Endothelial cell (in vitro differentiated cells): ENCODE measurements around the gene CACNA1D. TPM values are rescaled to one million over a fixed set of nuclear protein-coding genes. Genes with fewer than 3 reads are reported as not detected.

Source experiments
- DNase-seq: peaks from one replicate; pipeline ENCODE4 v3.0.0; 2021; ENCODE audit warnings: low spot score
- H3K27ac Mint-ChIP-seq: one replicate; pipeline ENCODE4 v1.8.0; 2021; ENCODE audit warnings: mixed read lengths, inconsistent platforms; ENCODE audit not compliant: unreplicated experiment
- H3K27me3 Mint-ChIP-seq: one replicate; pipeline ENCODE4 v1.8.0; 2021; ENCODE audit warnings: mild to moderate bottlenecking, moderate library complexity, mixed read lengths, inconsistent platforms; ENCODE audit not compliant: unreplicated experiment
- H3K36me3 Mint-ChIP-seq: one replicate; pipeline ENCODE4 v1.8.0; 2021; ENCODE audit warnings: mild to moderate bottlenecking, low read depth, mixed read lengths, inconsistent platforms; ENCODE audit not compliant: unreplicated experiment
- H3K4me1 Mint-ChIP-seq: one replicate; pipeline ENCODE4 v1.8.0; 2021; ENCODE audit warnings: mild to moderate bottlenecking, mixed read lengths, inconsistent platforms; ENCODE audit not compliant: unreplicated experiment
- H3K4me3 Mint-ChIP-seq: one replicate; pipeline ENCODE4 v1.8.0; 2021; ENCODE audit warnings: mild to moderate bottlenecking, mixed read lengths, inconsistent platforms; ENCODE audit not compliant: unreplicated experiment
- H3K9me3 Mint-ChIP-seq: one replicate; pipeline ENCODE4 v1.8.0; 2021; ENCODE audit warnings: mixed read lengths, inconsistent platforms; ENCODE audit not compliant: unreplicated experiment
- total RNA-seq: library from RNA; stranded (reverse); fragmentation: NEBNext Ultra II Directional; extraction: Animal tissue kit (Norgen Biotek cat#: 25700); gene quantifications from one replicate; pipeline ENCODE4 v1.2.1, GENCODE V29; 2021; ENCODE audit not compliant: unreplicated experiment
- TF ChIP-seq, protein P1 (sequence below): fragments of 200-600 bp; sonication (generic); IDR thresholded peaks from one replicate; pipeline ENCODE4 v1.5.0; 2021; ENCODE audit warnings: antibody characterized with exemption; ENCODE audit not compliant: unreplicated experiment

The CACNA1D gene
- total RNA-seq, 1 donor from 2014 or later = 208 TPM

DNA sequence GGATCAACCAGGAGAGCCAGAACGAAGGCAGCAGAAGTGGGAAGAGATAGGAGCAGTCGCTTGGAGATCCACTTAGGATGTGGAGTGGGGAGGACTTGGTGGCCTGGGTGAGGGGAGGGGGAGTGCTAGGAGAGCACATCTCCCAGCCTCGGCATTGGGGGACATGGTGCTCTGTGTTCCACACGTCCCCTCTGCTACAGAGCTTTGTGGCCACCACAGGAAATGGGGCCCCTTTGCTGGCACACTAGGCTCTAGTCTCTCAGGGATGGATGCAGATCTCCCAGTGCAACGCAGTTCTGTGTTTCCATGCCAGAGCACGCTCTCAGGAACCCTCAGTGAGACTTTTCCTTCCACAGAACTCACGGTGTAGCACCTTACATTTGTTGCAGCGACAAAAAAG is 283.1 kb downstream of the CACNA1D start:
- H3K36me3 Mint-ChIP-seq = peaks cover 63% of the 10 kb centered on the region

DNA sequence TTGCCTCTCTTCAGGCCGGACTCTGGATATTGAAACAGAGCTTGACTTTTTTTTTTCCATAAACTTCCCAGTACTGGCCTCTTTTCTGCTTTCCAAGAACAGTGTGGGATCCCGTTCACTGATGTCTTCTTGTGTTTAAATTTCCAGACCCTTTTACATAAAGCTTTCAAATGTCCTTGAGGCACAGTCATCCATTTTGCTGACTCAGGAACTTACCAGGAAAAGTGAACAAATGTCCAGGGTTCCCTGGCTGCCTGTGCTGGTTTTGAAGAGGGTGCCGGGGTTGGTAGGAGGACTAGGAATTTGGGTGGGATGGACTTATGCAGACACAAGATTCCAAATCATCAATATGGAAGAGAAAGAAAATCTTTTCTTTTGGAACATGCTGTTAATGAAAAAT is 283.7 kb downstream of the CACNA1D start:
- no peak overlapping the region for H3K4me3 Mint-ChIP-seq
- no peak overlapping the region for H3K27ac Mint-ChIP-seq
- H3K9me3 Mint-ChIP-seq = no peaks in the 10 kb centered on the region
- no peak for DNase-seq
- H3K27me3 Mint-ChIP-seq = peaks cover 10% of the 10 kb centered on the region
- peaks cover 11% of the 10 kb centered on the region for H3K4me1 Mint-ChIP-seq
- H3K36me3 Mint-ChIP-seq = peaks cover 67% of the 10 kb centered on the region
- TF ChIP-seq, protein P1, sequence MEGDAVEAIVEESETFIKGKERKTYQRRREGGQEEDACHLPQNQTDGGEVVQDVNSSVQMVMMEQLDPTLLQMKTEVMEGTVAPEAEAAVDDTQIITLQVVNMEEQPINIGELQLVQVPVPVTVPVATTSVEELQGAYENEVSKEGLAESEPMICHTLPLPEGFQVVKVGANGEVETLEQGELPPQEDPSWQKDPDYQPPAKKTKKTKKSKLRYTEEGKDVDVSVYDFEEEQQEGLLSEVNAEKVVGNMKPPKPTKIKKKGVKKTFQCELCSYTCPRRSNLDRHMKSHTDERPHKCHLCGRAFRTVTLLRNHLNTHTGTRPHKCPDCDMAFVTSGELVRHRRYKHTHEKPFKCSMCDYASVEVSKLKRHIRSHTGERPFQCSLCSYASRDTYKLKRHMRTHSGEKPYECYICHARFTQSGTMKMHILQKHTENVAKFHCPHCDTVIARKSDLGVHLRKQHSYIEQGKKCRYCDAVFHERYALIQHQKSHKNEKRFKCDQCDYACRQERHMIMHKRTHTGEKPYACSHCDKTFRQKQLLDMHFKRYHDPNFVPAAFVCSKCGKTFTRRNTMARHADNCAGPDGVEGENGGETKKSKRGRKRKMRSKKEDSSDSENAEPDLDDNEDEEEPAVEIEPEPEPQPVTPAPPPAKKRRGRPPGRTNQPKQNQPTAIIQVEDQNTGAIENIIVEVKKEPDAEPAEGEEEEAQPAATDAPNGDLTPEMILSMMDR = no peak

More for the DNA sequence above, 283.1 kb downstream of the CACNA1D start:
- TF ChIP-seq, protein P1 = no peak
- Mint-ChIP-seq H3K4me3 (peak overlapping the region; percentile 29), H3K4me1 (peaks cover 11% of the 10 kb centered on the region), H3K27me3 (peaks cover 12% of the 10 kb centered on the region), H3K27ac (no peak overlapping the region), H3K9me3 (no peaks in the 10 kb centered on the region)
- no peak for DNase-seq

DNA sequence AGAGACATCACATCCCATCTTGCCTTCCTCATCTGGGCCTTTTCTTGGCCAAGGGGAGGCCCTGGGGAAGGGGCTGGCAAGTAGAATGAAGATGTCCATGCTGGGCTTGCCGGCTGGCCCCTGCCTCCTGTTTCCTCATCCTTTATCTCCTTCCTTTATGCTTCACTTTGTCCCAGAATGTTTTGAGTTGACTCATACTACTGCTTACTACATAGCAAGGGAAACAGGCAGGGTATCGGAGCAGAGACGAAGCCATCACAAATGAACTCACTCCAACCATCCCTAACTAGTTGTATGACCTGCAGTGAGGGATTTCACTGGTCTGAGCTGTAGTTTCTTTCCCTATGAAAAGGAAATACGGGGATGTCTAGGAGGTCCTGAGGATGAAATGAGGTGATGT is 285.8 kb downstream of the CACNA1D start:
- peaks cover 65% of the 10 kb centered on the region for H3K36me3 Mint-ChIP-seq
- TF ChIP-seq, protein P1 = no peak
- H3K27ac Mint-ChIP-seq = no peak overlapping the region
- no peak for DNase-seq
- no peaks in the 10 kb centered on the region for H3K9me3 Mint-ChIP-seq
- H3K4me1 Mint-ChIP-seq = peaks cover 11% of the 10 kb centered on the region
- peaks cover 4% of the 10 kb centered on the region for H3K27me3 Mint-ChIP-seq
- H3K4me3 Mint-ChIP-seq = peak overlapping the region; percentile 63

DNA sequence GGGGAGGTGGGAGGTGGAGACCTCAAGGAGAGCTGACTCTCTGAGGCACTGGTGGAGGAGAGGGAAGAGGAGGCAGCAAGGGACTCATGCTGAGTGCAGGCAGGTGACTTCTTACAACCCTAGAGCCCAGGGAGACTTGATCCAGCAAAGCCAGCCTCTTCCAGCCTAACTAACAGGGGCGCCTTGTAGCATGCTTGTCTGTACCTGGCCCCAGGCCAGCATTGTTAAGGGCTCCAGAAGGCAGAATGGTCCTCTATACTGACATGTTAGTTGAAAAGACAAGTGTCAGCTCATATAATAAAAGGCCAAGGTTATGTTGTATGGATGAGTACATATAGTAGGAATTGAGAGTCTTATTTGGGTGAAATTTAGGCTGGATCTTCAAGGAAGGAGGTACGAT is 286.4 kb downstream of the CACNA1D start:
- TF ChIP-seq, protein P1 = no peak

DNA sequence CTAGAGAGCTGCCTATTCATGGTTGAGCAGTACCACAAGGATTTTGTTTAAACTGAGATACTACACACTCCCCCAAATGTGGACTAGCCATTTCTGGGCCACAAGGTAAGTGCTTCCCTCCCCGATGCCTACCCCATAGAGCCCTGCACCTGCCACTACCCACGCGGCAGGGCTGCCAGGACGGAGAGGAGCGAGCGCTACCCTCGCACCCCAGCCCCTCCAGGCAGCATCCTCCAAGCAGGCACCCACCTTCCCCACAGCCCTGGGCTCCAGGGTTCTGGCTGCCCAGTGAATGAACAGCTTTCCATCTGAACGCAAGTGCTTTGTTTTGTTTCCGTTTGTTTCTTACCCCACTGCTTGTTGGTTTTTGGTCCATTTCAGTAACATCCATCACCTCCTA is 292.6 kb downstream of the CACNA1D start:
- TF ChIP-seq, protein P1 = no peak
- H3K4me3 Mint-ChIP-seq = peak overlapping the region; percentile 56
- H3K27ac Mint-ChIP-seq = no peak overlapping the region

More for the DNA sequence above, 286.4 kb downstream of the CACNA1D start:
- H3K36me3 Mint-ChIP-seq = peaks cover 65% of the 10 kb centered on the region
- peaks cover 11% of the 10 kb centered on the region for H3K4me1 Mint-ChIP-seq
- peak overlapping the region; percentile 5 for H3K4me3 Mint-ChIP-seq
- H3K27ac Mint-ChIP-seq = no peak overlapping the region
- DNase-seq = no peak
- H3K9me3 Mint-ChIP-seq = no peaks in the 10 kb centered on the region
- peaks cover 4% of the 10 kb centered on the region for H3K27me3 Mint-ChIP-seq

More for the DNA sequence above, 292.6 kb downstream of the CACNA1D start:
- Mint-ChIP-seq H3K27me3 (peaks cover 5% of the 10 kb centered on the region), H3K4me1 (no peaks in the 10 kb centered on the region), H3K9me3 (no peaks in the 10 kb centered on the region), H3K36me3 (peaks cover 51% of the 10 kb centered on the region)
- no peak for DNase-seq
